SU-DHL-6 (cell line): ENCODE measurements around the gene CHCHD3.

Source experiments
- H2AFZ ChIP-seq: fragments of 200-600 bp; sonication (generic); 2 replicates; pipeline ENCODE4 v1.6.1; 2014; ENCODE audit warnings: low read depth, mild to moderate bottlenecking, moderate library complexity, mixed read lengths, antibody characterized with exemption, low read length; ENCODE audit not compliant: severe bottlenecking
- H3F3A ChIP-seq: fragments of 200-600 bp; shearing (Covaris generic); 2 replicates; pipeline ENCODE4 v1.6.0; 2016; ENCODE audit warnings: antibody characterized with exemption, mild to moderate bottlenecking; ENCODE audit not compliant: insufficient read depth
- H3K27ac ChIP-seq: fragments of 200-600 bp; sonication (generic); 2 replicates; pipeline ENCODE4 v1.5.1; 2016; ENCODE audit warnings: low read depth, mild to moderate bottlenecking, low read length, moderate library complexity, mixed read lengths
- H3K27me3 ChIP-seq: fragments of 200-600 bp; sonication (generic), shearing (Covaris generic); 2 replicates; pipeline ENCODE4 v1.6.0; 2014; ENCODE audit warnings: mild to moderate bottlenecking, low read length
- H3K36me3 ChIP-seq: fragments of 200-600 bp; sonication (generic); 2 replicates; pipeline ENCODE4 v1.6.1; 2014; ENCODE audit warnings: mild to moderate bottlenecking, low read length, mixed read lengths
- H3K4me2 ChIP-seq: fragments of 300-600, 200-600 bp; shearing (Covaris generic), sonication (generic); 2 replicates; pipeline ENCODE4 v1.6.0; 2014; ENCODE audit warnings: low read length, low read depth, mild to moderate bottlenecking; ENCODE audit not compliant: poor library complexity, severe bottlenecking
- H3K4me3 ChIP-seq: fragments of 200-600 bp; sonication (generic); 2 replicates; pipeline ENCODE4 v1.5.1; 2014; ENCODE audit warnings: antibody characterized with exemption, low read length, mild to moderate bottlenecking, mixed read lengths; ENCODE audit not compliant: insufficient read depth, poor library complexity, severe bottlenecking
- H3K79me2 ChIP-seq: fragments of 200-600 bp; sonication (generic); 2 replicates; pipeline ENCODE4 v1.6.1; 2014; ENCODE audit warnings: mild to moderate bottlenecking, low read length, moderate library complexity; ENCODE audit not compliant: insufficient read depth
- H3K9ac ChIP-seq: fragments of 200-600 bp; sonication (generic); 2 replicates; pipeline ENCODE4 v1.7.0; 2014; ENCODE audit warnings: mild to moderate bottlenecking, low read length
- H3K9me2 ChIP-seq: fragments of 200-600 bp; sonication (generic); replicated peaks from 2 replicates; pipeline ENCODE4 v1.6.1; 2014; ENCODE audit warnings: low read length; ENCODE audit not compliant: insufficient read depth
- H3K9me3 ChIP-seq: fragments of 200-600 bp; sonication (generic); 2 replicates; pipeline ENCODE4 v1.6.1; 2014; ENCODE audit warnings: low read length, mixed read lengths; ENCODE audit not compliant: insufficient read depth
- H4K20me1 ChIP-seq: fragments of 200-600 bp; sonication (generic); 2 replicates; pipeline ENCODE4 v1.6.1; 2014; ENCODE audit warnings: low read depth, mild to moderate bottlenecking, antibody characterized with exemption, low read length, moderate library complexity, mixed read lengths
- CTCF ChIP-seq: fragments of 200-600 bp; sonication (generic); IDR thresholded peaks from one replicate; pipeline ENCODE4 v1.5.1; 2017; ENCODE audit warnings: antibody characterized with exemption, mild to moderate bottlenecking, low read length, moderate library complexity; ENCODE audit not compliant: insufficient read depth, poor library complexity, severe bottlenecking
- EZH2phosphoT487 ChIP-seq: fragments of 200-600 bp; sonication (generic), shearing (Covaris generic); conservative IDR thresholded peaks from 2 replicates; pipeline ENCODE4 v1.6.1; 2018; ENCODE audit warnings: mild to moderate bottlenecking, antibody characterized with exemption, low read length, moderate library complexity, mixed read lengths

Gene CHCHD3

GRCh38 chr7:133030346-133030745, 51.5 kb downstream of the CHCHD3 start:
- H3K9me2 ChIP-seq, result no peaks in the 10 kb centered on the region
- H3K4me2 ChIP-seq, result no peak overlapping the region
- H2AFZ ChIP-seq, result no peak overlapping the region
- H3K79me2 ChIP-seq, result peaks cover 8% of the 10 kb centered on the region
- peaks cover 7% of the 10 kb centered on the region for H3K36me3 ChIP-seq
- H3F3A ChIP-seq, result no peaks in the 10 kb centered on the region
- no peaks in the 10 kb centered on the region for H4K20me1 ChIP-seq
- TF ChIP-seq CTCF, result no peak
- TF ChIP-seq EZH2phosphoT487, result no peak
- H3K27ac ChIP-seq, result no peak overlapping the region
- no peak overlapping the region for H3K9ac ChIP-seq
- no peak overlapping the region for H3K4me3 ChIP-seq
- H3K9me3 ChIP-seq, result no peaks in the 10 kb centered on the region; the same call in 1 of the 2 replicates
- H3K27me3 ChIP-seq, result no peaks in the 10 kb centered on the region

GRCh38 chr7:133029463-133029862, 52.4 kb downstream of the CHCHD3 start:
- TF ChIP-seq EZH2phosphoT487, result no peak
- TF ChIP-seq CTCF, result no peak
- no peak overlapping the region for H3K4me3 ChIP-seq
- H3K9ac ChIP-seq, result no peak overlapping the region
- H3K79me2 ChIP-seq, result peaks cover 8% of the 10 kb centered on the region
- H3K36me3 ChIP-seq, result peaks cover 7% of the 10 kb centered on the region
- H3K9me2 ChIP-seq, result no peaks in the 10 kb centered on the region
- H2AFZ ChIP-seq, result no peak overlapping the region
- no peaks in the 10 kb centered on the region for H3K27me3 ChIP-seq
- no peaks in the 10 kb centered on the region for H4K20me1 ChIP-seq
- H3K4me2 ChIP-seq, result no peak overlapping the region
- H3K27ac ChIP-seq, result no peak overlapping the region
- no peaks in the 10 kb centered on the region for H3F3A ChIP-seq
- no peaks in the 10 kb centered on the region; the same call in 1 of the 2 replicates for H3K9me3 ChIP-seq

- H3K4me3 ChIP-seq, result no peak overlapping the region
- H3K79me2 ChIP-seq, result peaks cover 8% of the 10 kb centered on the region
- no peaks in the 10 kb centered on the region for H3K9me2 ChIP-seq
- no peak overlapping the region for H3K4me2 ChIP-seq
- no peak overlapping the region for H2AFZ ChIP-seq
- H4K20me1 ChIP-seq, result no peaks in the 10 kb centered on the region
- H3K36me3 ChIP-seq, result peaks cover 7% of the 10 kb centered on the region
- TF ChIP-seq CTCF, result no peak
- TF ChIP-seq EZH2phosphoT487, result no peak
- H3K27ac ChIP-seq, result no peak overlapping the region
- H3K9me3 ChIP-seq, result no peaks in the 10 kb centered on the region; the same call in 1 of the 2 replicates
- H3F3A ChIP-seq, result no peaks in the 10 kb centered on the region
- no peak overlapping the region for H3K9ac ChIP-seq
- no peaks in the 10 kb centered on the region for H3K27me3 ChIP-seq
Measured at GRCh38 chr7:133027397-133027796, 54.5 kb downstream of the CHCHD3 start.
